OCI-LY3 (cell line): ENCODE data around the gene CCSER1.
A peak's percentile ranks its signal among the peaks of the same experiment; 100 is the strongest.

Experiments used
- H2AFZ ChIP-seq: fragments of 200-600, 300-600 bp; shearing (Covaris generic); 2 replicates; pipeline ENCODE4 v1.6.0; 2014; ENCODE audit warnings: antibody characterized with exemption, low read depth, low read length
- H3K27ac ChIP-seq: fragments of 200-600, 300-600 bp; sonication (generic); 2 replicates; pipeline ENCODE4 v1.5.1; 2014; ENCODE audit warnings: mild to moderate bottlenecking, low read length, moderate library complexity, mixed read lengths
- H3K27me3 ChIP-seq: fragments of 200-600, 300-600 bp; sonication (generic); 2 replicates; pipeline ENCODE4 v1.6.1; 2014; ENCODE audit warnings: low read depth, low read length, mixed read lengths
- H3K36me3 ChIP-seq: fragments of 200-600, 300-600 bp; sonication (generic); replicated peaks from 2 replicates; pipeline ENCODE3; 2014; ENCODE audit warnings: low read depth, low read length, mixed read lengths
- H3K4me1 ChIP-seq: fragments of 300-600, 200-600 bp; sonication (generic); 2 replicates; pipeline ENCODE4 v1.6.1; 2014; ENCODE audit warnings: low read length, mixed read lengths
- H3K4me2 ChIP-seq: fragments of 200-600, 300-600 bp; sonication (generic); 2 replicates; pipeline ENCODE4 v1.6.1; 2014; ENCODE audit warnings: low read length, mixed read lengths
- H3K4me3 ChIP-seq: fragments of 300-600, 200-600 bp; sonication (generic); 2 replicates; pipeline ENCODE4 v1.5.1; 2014; ENCODE audit warnings: antibody characterized with exemption, mild to moderate bottlenecking, low read length, moderate library complexity
- H3K79me2 ChIP-seq: fragments of 300-600, 200-600 bp; shearing (Covaris generic); 2 replicates; pipeline ENCODE4 v1.6.1; 2014; ENCODE audit warnings: mild to moderate bottlenecking, low read length, mixed read lengths
- H3K9ac ChIP-seq: fragments of 300-600, 200-600 bp; shearing (Covaris generic); 2 replicates; pipeline ENCODE4 v1.6.0; 2014; ENCODE audit warnings: mild to moderate bottlenecking, low read length, moderate library complexity
- H3K9me3 ChIP-seq: fragments of 200-600, 300-600 bp; shearing (Covaris generic); 2 replicates; pipeline ENCODE4 v1.6.1; 2014; ENCODE audit warnings: low read length, mixed read lengths; ENCODE audit not compliant: insufficient read depth
- H4K20me1 ChIP-seq: fragments of 200-600, 300-600 bp; sonication (generic); 2 replicates; pipeline ENCODE4 v1.6.1; 2016; ENCODE audit warnings: low read length, mixed read lengths; ENCODE audit not compliant: insufficient read depth
- EZH2phosphoT487 ChIP-seq: fragments of 200-600 bp; shearing (Covaris generic); IDR thresholded peaks from 2 replicates; pipeline ENCODE4 v1.6.1; 2018; ENCODE audit warnings: antibody characterized with exemption, mixed run types, low read depth
- TF ChIP-seq, protein P1 (sequence below): fragments of 200-600, 300-600 bp; sonication (generic); IDR thresholded peaks from 2 replicates; pipeline ENCODE4 v1.5.1; 2014; ENCODE audit warnings: antibody characterized with exemption, low read length, low read depth

CCSER1 gene

DNA sequence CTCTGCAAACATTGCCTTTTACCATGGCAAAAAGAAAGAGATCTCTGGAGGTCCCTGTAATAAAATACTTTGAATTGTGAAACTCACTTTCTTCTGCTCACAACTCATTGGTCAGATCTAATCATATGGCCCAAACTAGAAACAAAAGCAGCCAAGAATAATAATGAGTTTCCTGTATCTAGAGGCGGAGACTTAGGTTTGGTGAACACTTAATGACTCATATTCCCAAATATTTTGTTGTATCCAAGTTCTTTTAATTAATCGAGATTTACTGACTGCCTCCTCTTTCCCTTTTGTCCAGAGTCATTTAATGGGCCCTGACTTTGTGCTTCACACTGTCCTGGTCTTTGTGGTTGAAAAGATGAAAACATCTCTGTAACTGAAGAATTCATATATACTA, 190.6 kb downstream of the CCSER1 start:
- Histone ChIP-seq H3K27me3 (no peaks in the 10 kb centered on the region), H3K4me2 (no peak overlapping the region), H3K27ac (no peak overlapping the region), H3K4me1 (peaks cover 18% of the 10 kb centered on the region), H4K20me1 (no peaks in the 10 kb centered on the region), H3K79me2 (no peaks in the 10 kb centered on the region), H3K36me3 (no peaks in the 10 kb centered on the region), H3K9ac (no peak overlapping the region), H3K9me3 (no peaks in the 10 kb centered on the region), H3K4me3 (no peak overlapping the region), H2AFZ (no peak overlapping the region)
- TF ChIP-seq, protein P1, sequence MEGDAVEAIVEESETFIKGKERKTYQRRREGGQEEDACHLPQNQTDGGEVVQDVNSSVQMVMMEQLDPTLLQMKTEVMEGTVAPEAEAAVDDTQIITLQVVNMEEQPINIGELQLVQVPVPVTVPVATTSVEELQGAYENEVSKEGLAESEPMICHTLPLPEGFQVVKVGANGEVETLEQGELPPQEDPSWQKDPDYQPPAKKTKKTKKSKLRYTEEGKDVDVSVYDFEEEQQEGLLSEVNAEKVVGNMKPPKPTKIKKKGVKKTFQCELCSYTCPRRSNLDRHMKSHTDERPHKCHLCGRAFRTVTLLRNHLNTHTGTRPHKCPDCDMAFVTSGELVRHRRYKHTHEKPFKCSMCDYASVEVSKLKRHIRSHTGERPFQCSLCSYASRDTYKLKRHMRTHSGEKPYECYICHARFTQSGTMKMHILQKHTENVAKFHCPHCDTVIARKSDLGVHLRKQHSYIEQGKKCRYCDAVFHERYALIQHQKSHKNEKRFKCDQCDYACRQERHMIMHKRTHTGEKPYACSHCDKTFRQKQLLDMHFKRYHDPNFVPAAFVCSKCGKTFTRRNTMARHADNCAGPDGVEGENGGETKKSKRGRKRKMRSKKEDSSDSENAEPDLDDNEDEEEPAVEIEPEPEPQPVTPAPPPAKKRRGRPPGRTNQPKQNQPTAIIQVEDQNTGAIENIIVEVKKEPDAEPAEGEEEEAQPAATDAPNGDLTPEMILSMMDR = no peak
- TF ChIP-seq EZH2phosphoT487 = no peak

DNA sequence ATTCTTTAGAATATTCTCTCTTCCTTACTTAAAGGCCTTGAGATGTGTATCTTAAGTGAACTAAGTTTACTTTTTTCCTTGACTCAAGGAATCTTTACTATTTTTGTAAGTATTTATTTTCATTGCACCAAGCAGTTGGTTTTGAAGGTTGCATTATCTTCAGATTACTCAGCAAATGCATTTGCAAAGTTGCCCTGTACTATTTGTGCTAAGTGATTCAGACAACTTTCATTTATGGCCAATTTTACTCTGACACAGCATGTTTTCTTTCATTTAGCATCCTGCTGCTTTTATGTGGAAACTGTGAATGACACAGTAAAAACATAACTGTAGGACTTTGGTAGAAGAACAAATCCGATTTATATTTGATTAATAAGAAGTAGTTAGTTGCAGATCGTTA, 191.0 kb downstream of the CCSER1 start:
- Histone ChIP-seq H3K27ac (no peak overlapping the region), H3K79me2 (no peaks in the 10 kb centered on the region), H3K36me3 (no peaks in the 10 kb centered on the region), H3K4me2 (no peak overlapping the region), H4K20me1 (no peaks in the 10 kb centered on the region), H3K4me3 (no peak overlapping the region), H3K9me3 (no peaks in the 10 kb centered on the region), H3K9ac (no peak overlapping the region), H2AFZ (no peak overlapping the region), H3K4me1 (peaks cover 14% of the 10 kb centered on the region), H3K27me3 (no peaks in the 10 kb centered on the region)
- TF ChIP-seq EZH2phosphoT487 = no peak
- TF ChIP-seq, protein P1 = no peak

- Histone ChIP-seq H3K79me2 (no peaks in the 10 kb centered on the region), H3K27me3 (no peaks in the 10 kb centered on the region), H3K9me3 (no peaks in the 10 kb centered on the region), H3K9ac (no peak overlapping the region), H4K20me1 (no peaks in the 10 kb centered on the region), H3K36me3 (no peaks in the 10 kb centered on the region), H3K4me1 (no peaks in the 10 kb centered on the region), H3K4me2 (no peak overlapping the region), H2AFZ (0 out of 2 replicates have a peak overlapping the region, but pooled peaks have one; percentile 70), H3K27ac (no peak overlapping the region), H3K4me3 (no peak overlapping the region)
- TF ChIP-seq, protein P1 = no peak
- no peak for TF ChIP-seq EZH2phosphoT487
Observed at GRCh38 chr4:90328558-90328957, 201.4 kb downstream of the CCSER1 start.

GRCh38 chr4:90330546-90330945, 203.4 kb downstream of the CCSER1 start:
- Histone ChIP-seq H3K4me1 (no peaks in the 10 kb centered on the region), H3K9ac (no peak overlapping the region), H3K27ac (no peak overlapping the region), H3K27me3 (no peaks in the 10 kb centered on the region), H3K4me3 (no peak overlapping the region), H3K9me3 (no peaks in the 10 kb centered on the region), H3K79me2 (no peaks in the 10 kb centered on the region), H2AFZ (no peak overlapping the region), H4K20me1 (no peaks in the 10 kb centered on the region), H3K36me3 (no peaks in the 10 kb centered on the region), H3K4me2 (no peak overlapping the region)
- no peak for TF ChIP-seq EZH2phosphoT487
- TF ChIP-seq, protein P1 = no peak
